Aorta (tissue), 5 donors: Measurements from ENCODE around the gene PPP1R13L. TPM values are rescaled to one million over a fixed set of nuclear protein-coding genes. Genes with fewer than 3 reads are reported as not detected.

Experiments
- ATAC-seq: fragments of 200-7000 bp; cut with Tn5 transposase; one replicate; pipeline ENCODE4 v1.9.1; 2022; ENCODE audit warnings: moderate library complexity; ENCODE audit not compliant: low FRiP score
- DNase-seq, 2 donors: peaks; one replicate each; pipeline ENCODE4 v3.0.0-alpha.2; 2020
- H3K27ac ChIP-seq, 2 donors: one replicate each; pipeline ENCODE4 v1.5.1; 2013; ENCODE audit warnings: low read length in 2 of 2, mild to moderate bottlenecking in 2 of 2, moderate library complexity in 2 of 2, control low read depth in 1 of 2, inconsistent platforms in 1 of 2, low read depth in 1 of 2
- H3K27me3 ChIP-seq, 2 donors: one replicate each; pipeline ENCODE4 v1.6.1; 2013; ENCODE audit warnings: control low read depth in 1 of 2, low read length in 1 of 2, mild to moderate bottlenecking in 1 of 2, moderate library complexity in 1 of 2; ENCODE audit not compliant: insufficient read depth in 2 of 2, control insufficient read depth in 1 of 2
- H3K36me3 ChIP-seq, 2 donors: one replicate each; pipeline ENCODE4 v1.6.1; 2013; ENCODE audit warnings: control low read depth in 1 of 2, low read length in 1 of 2, mild to moderate bottlenecking in 1 of 2; ENCODE audit not compliant: insufficient read depth in 2 of 2, control insufficient read depth in 1 of 2
- H3K4me1 ChIP-seq, 2 donors: one replicate each; pipeline ENCODE4 v1.6.1; 2013; ENCODE audit warnings: low read length in 2 of 2, control low read depth in 1 of 2, mild to moderate bottlenecking in 1 of 2, moderate library complexity in 1 of 2; ENCODE audit not compliant: insufficient read depth in 2 of 2, control insufficient read depth in 1 of 2
- H3K4me3 ChIP-seq, 2 donors: one replicate each; pipeline ENCODE4 v1.5.1; 2013; ENCODE audit warnings: low read length in 2 of 2, control low read depth in 1 of 2, mild to moderate bottlenecking in 1 of 2
- H3K9me3 ChIP-seq: one replicate; pipeline ENCODE4 v1.6.1; 2013; ENCODE audit warnings: mild to moderate bottlenecking, low read length; ENCODE audit not compliant: control insufficient read depth
- WGBS, 2 donors: extraction: QIAGEN DNeasy Blood & Tissue Kit; methylation state at CpG; one replicate each; pipeline ENCODE4 v1.1.7; 2013; 5-methylcytosine and 5-hydroxymethylcytosine counted together
- intact Hi-C, 2 donors: fragments of 100-400 bp; cut with DNase I; formaldehyde crosslinking; loops; one replicate each; pipeline versions ENCODE4 v1.14.2 to v1.15.0; 2022
- polyA plus RNA-seq, 2 donors: library from polyadenylated mRNA; stranded (reverse); fragments of 200-250 nt; gene quantifications; one replicate each; pipeline ENCODE4 v1.2.3, GENCODE V29; 2013
- total RNA-seq, 2 donors: library from RNA; stranded (reverse); fragmentation: NEBNext Ultra II Directional; extraction: Animal tissue kit (Norgen Biotek cat#: 25700); gene quantifications; one replicate each; pipeline ENCODE4 v1.2.1, GENCODE V29; 2021
- donor health status: healthy with polysubstance abuse.
- donor health status: Bipolar disorder and iron deficiency.
- donor health status: DM: no; HTN: no; CAD: no.
- donor health status: DM: no; HTN: no; CAD: no.
- donor health status: DM: yes; HTN: yes; CAD: no.

PPP1R13L gene
- total and polyA plus RNA-seq, 4 donors = 11.1 to 153 (median 70.3) TPM

DNA sequence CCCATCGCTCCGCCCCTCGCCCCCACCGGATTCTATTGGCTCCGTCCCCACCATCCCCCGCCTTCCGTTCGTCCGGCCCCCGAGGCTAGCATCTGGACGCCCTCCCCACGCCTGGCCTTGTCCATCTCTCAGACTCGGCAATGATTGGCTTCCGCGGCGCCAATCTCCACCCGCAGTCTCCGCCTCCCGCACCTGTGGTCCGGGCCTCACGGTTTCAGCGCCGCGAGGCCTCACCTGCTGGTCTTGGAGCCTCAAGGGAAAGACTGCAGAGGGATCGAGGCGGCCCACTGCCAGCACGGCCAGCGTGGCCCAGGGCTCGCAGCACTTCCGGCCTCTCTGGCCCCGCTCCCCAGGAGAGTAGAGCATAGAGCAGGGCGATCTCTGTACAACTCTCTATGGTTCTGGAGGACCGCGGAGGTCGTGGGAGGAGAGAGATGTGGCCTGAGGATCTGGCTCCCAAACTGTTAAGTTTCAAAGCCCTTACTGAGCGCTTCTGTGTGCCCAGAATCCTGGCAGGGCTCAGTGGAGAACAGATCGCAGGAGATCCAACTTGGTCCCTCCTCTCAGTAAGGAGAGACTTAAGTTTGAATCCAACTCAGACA, 18.8 kb upstream of the PPP1R13L start, which contains the start of gene ERCC1:
Gene ERCC1 (minus strand): TSS at position 329 of the 602 bp plus-strand sequence. CDS start 543 bp downstream, outside the sequence.
- WGBS, 2 donors = 0% methylated on average over 37 of the region's 37 CpGs
- intact Hi-C loops = loop anchor here in 1 of 2 donors (1.0 kb wide), 1 partner anchor 17 kb away; the partner anchor contains the start of gene POLR1G
- ATAC-seq (peak; percentile 88), DNase-seq (peak; percentile 96 to 99)
- no peaks in the 10 kb centered on the region for H3K4me1 ChIP-seq
- H3K36me3 ChIP-seq = peaks cover 0 to 2% of the 10 kb centered on the region in 2 donors
- peak within 1 kb of the TSS; percentile 6 to 33 for H3K4me3 ChIP-seq
- H3K27ac ChIP-seq = peak within 1 kb of the TSS; percentile 5 to 76
- H3K9me3 ChIP-seq = no peaks in the 10 kb centered on the region
- no peaks in the 10 kb centered on the region for H3K27me3 ChIP-seq

DNA sequence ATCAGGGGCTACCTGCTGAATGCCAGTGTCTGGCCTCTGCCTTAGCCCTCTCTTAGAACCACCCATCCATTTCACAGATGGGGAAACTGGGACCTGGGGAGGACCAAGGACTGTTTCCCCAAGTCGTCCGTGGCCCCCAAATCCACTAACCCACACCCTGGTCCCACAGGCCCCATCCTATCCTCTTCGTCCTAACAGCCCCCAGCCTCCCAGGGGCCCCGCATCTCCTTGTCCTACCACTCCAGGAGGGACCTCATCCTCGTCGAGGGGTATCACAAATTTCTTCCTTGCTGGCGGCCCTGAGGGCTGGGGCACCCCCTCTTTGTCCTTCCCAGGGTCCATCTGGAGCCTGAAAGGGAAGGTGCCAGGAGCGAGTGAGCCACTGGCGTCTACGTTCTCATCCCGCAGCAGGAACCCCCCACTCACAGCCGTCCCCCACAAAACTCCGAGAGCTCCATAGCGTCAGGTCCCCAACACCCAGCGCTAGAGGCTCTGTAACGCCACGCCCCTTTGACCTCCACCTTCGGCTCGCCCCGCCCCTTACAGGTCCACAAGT, 18.2 kb upstream of the PPP1R13L start:
- no peak for ATAC-seq
- no peaks in the 10 kb centered on the region for H3K9me3 ChIP-seq
- no peak for DNase-seq
- H3K36me3 ChIP-seq = peaks cover 0 to 2% of the 10 kb centered on the region in 2 donors
- WGBS, 2 donors = 8 to 10% methylated on average over 20 of the region's 20 CpGs
- H3K4me1 ChIP-seq = no peaks in the 10 kb centered on the region
- H3K4me3 ChIP-seq = peak overlapping the region; percentile 6 to 33
- H3K27me3 ChIP-seq = no peaks in the 10 kb centered on the region
- intact Hi-C loops = no loop called here
- peak overlapping the region in 1 of 2 donors; percentile 69 for H3K27ac ChIP-seq

GRCh38 chr19:45421947-45422498, 17.2 kb upstream of the PPP1R13L start:
- H3K9me3 ChIP-seq = no peaks in the 10 kb centered on the region
- H3K36me3 ChIP-seq = peaks cover 0 to 2% of the 10 kb centered on the region in 2 donors
- 81 to 89% methylated on average over 6 of the region's 6 CpGs for WGBS, 2 donors
- H3K27ac ChIP-seq = no peak overlapping the region
- ATAC-seq = no peak
- no peaks in the 10 kb centered on the region for H3K27me3 ChIP-seq
- intact Hi-C loops = no loop called here
- no peaks in the 10 kb centered on the region for H3K4me1 ChIP-seq
- no peak for DNase-seq
- H3K4me3 ChIP-seq = no peak overlapping the region

GRCh38 chr19:45420871-45421270, 16.0 kb upstream of the PPP1R13L start:
- no peak overlapping the region for H3K27ac ChIP-seq
- no peaks in the 10 kb centered on the region for H3K27me3 ChIP-seq
- no peak overlapping the region for H3K4me3 ChIP-seq
- H3K36me3 ChIP-seq = peaks cover 0 to 2% of the 10 kb centered on the region in 2 donors
- no peak for ATAC-seq
- H3K9me3 ChIP-seq = no peaks in the 10 kb centered on the region
- WGBS, 2 donors = 81 to 88% methylated on average over 6 of the region's 6 CpGs
- intact Hi-C loops = no loop called here
- DNase-seq = no peak
- no peaks in the 10 kb centered on the region for H3K4me1 ChIP-seq

GRCh38 chr19:45420356-45420755, 15.5 kb upstream of the PPP1R13L start:
- 80 to 81% methylated on average over 10 of the region's 10 CpGs for WGBS, 2 donors
- no peaks in the 10 kb centered on the region for H3K9me3 ChIP-seq
- H3K36me3 ChIP-seq = peaks cover 0 to 2% of the 10 kb centered on the region in 2 donors
- intact Hi-C loops = no loop called here
- no peak for DNase-seq
- no peak overlapping the region for H3K4me3 ChIP-seq
- no peaks in the 10 kb centered on the region for H3K4me1 ChIP-seq
- no peak overlapping the region for H3K27ac ChIP-seq
- H3K27me3 ChIP-seq = no peaks in the 10 kb centered on the region
- no peak for ATAC-seq

- no peak for ATAC-seq
- Histone ChIP-seq H3K36me3 (peaks cover 0 to 2% of the 10 kb centered on the region in 2 donors), H3K9me3 (no peaks in the 10 kb centered on the region), H3K4me3 (no peak overlapping the region), H3K27me3 (no peaks in the 10 kb centered on the region), H3K4me1 (no peaks in the 10 kb centered on the region), H3K27ac (no peak overlapping the region)
- WGBS, 2 donors = 43 to 46% methylated on average over 3 of the region's 3 CpGs
- intact Hi-C loops = no loop called here
- DNase-seq = no peak
These were observed 15.0 kb upstream of the PPP1R13L start for GRCh38 chr19:45419895-45420294.

GRCh38 chr19:45419396-45419795, 14.5 kb upstream of the PPP1R13L start:
- ATAC-seq = no peak
- H3K36me3 ChIP-seq = peaks cover 0 to 2% of the 10 kb centered on the region in 2 donors

GRCh38 chr19:45418802-45419201, 13.9 kb upstream of the PPP1R13L start:
- intact Hi-C loops = no loop called here
- no peak overlapping the region for H3K27ac ChIP-seq
- no peak overlapping the region for H3K4me3 ChIP-seq
- WGBS, 2 donors = 75 to 84% methylated on average over 9 of the region's 9 CpGs
- H3K27me3 ChIP-seq = no peaks in the 10 kb centered on the region
- H3K9me3 ChIP-seq = no peaks in the 10 kb centered on the region
- no peak for DNase-seq
- H3K36me3 ChIP-seq = peaks cover 0 to 2% of the 10 kb centered on the region in 2 donors
- H3K4me1 ChIP-seq = no peaks in the 10 kb centered on the region
- ATAC-seq = no peak

More at GRCh38 chr19:45419396-45419795, 14.5 kb upstream of the PPP1R13L start:
- Histone ChIP-seq H3K9me3 (no peaks in the 10 kb centered on the region), H3K27me3 (no peaks in the 10 kb centered on the region), H3K27ac (no peak overlapping the region), H3K4me1 (no peaks in the 10 kb centered on the region), H3K4me3 (no peak overlapping the region)
- DNase-seq = peak in 1 of 2 donors; percentile 75
- 48 to 71% methylated on average over 4 of the region's 4 CpGs for WGBS, 2 donors
- intact Hi-C loops = no loop called here

DNA sequence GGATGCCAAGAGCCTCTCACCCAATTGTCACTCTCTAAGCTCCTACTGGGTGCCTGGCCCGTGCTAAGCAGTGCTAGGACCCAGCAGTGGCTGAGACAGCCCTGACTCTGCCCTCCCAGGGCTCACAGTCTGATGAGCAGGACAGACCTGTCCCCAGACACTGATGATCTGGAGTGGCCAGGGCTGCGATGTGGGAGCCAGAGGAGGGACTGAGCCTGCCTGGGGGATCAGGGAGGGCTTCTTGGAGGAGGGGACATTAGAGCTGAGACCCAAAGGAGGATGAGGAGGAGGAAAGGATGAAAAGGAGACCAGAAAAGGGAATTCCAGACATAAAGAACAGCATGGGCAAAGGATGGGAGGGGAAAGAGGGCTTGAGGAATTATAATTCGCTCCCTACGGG, 12.3 kb upstream of the PPP1R13L start:
- H3K27me3 ChIP-seq = no peaks in the 10 kb centered on the region
- no peaks in the 10 kb centered on the region for H3K4me1 ChIP-seq
- WGBS, 2 donors = 80 to 90% methylated on average over 4 of the region's 4 CpGs
- DNase-seq (no peak), ATAC-seq (no peak)
- peaks cover 0 to 4% of the 10 kb centered on the region in 2 donors for H3K36me3 ChIP-seq
- H3K4me3 ChIP-seq = no peak overlapping the region
- H3K9me3 ChIP-seq = no peaks in the 10 kb centered on the region
- intact Hi-C loops = no loop called here
- no peak overlapping the region for H3K27ac ChIP-seq
